ENCODE results near the gene FGF14. TPM values are rescaled to one million over a fixed set of nuclear protein-coding genes. Genes with fewer than 3 reads are reported as not detected.

Gene FGF14
- total RNA-seq: under 1 TPM; under 0.01 to 0.29 (median under 0.01) TPM

DNA sequence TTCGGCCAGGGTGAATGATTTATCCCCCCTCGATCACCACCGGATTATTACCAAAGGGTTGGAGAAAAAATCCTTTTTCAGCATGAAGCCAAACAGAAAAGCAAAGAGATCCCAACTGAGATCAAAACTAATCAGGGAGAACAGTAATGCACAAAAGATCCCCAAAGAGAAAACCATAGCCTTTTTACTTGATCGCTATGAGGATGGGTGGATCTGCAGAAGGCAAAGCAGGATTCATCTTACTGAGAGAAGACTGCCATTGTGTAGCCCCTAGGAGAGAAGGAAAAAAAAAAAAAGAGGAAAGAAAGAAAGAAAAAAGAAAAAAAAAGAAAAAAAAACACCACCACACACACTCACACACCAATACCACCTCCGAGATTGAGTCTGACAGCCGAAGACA lies at the start of gene FGF14:
FGF14 (minus strand) TSS at position 283 of the 400 bp plus-strand sequence.
- DNase-seq (ENCODE audit: low spot score in 2 of 2): no peak
- H3K4me1 ChIP-seq: peaks cover 0 to 3% of the 10 kb centered on the region in 2 donors
- no peaks in the 10 kb centered on the region for H3K9me3 ChIP-seq
- intact Hi-C loops (cut with DNase I; ENCODE audit: low total_unique reads): no loop called here
- H3K4me3 ChIP-seq: peak within 1 kb of the TSS; percentile 52 to 71 (median 68)
- no peak within 1 kb of the TSS for H3K27ac ChIP-seq
- TF ChIP-seq POLR2AphosphoS5 (IDR thresholded peaks at IDR 0.05) (no peak), POLR2A (IDR thresholded peaks at IDR 0.05) (no peak)
- TF ChIP-seq, protein P1, sequence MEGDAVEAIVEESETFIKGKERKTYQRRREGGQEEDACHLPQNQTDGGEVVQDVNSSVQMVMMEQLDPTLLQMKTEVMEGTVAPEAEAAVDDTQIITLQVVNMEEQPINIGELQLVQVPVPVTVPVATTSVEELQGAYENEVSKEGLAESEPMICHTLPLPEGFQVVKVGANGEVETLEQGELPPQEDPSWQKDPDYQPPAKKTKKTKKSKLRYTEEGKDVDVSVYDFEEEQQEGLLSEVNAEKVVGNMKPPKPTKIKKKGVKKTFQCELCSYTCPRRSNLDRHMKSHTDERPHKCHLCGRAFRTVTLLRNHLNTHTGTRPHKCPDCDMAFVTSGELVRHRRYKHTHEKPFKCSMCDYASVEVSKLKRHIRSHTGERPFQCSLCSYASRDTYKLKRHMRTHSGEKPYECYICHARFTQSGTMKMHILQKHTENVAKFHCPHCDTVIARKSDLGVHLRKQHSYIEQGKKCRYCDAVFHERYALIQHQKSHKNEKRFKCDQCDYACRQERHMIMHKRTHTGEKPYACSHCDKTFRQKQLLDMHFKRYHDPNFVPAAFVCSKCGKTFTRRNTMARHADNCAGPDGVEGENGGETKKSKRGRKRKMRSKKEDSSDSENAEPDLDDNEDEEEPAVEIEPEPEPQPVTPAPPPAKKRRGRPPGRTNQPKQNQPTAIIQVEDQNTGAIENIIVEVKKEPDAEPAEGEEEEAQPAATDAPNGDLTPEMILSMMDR (IDR thresholded peaks at IDR 0.05): no peak
- no peaks in the 10 kb centered on the region for H3K36me3 ChIP-seq
- H3K27me3 ChIP-seq: peaks cover 0 to 23% of the 10 kb centered on the region in 2 donors

DNA sequence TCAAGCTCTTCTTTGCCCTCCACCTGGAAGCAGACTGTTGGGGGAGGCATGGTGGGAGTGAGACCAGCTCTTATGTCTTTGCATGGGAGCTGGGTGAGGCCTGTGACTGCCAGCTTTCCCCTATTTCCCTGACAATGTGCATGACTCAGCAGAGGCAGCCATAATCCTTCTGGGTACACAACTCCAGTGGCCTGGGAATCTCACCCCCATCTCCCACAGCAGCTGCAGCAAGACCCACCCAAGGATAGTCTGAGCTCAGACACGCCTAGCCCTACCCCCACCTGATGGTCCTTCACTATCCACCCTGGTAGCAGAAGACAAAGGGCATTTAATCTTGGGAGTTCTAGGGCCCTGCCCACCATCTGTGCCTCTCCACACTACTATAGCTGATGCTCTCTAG lies 41.4 kb upstream of the FGF14 start:
- DNase-seq (ENCODE audit: low spot score in 2 of 2): no peak
- intact Hi-C loops (cut with DNase I; ENCODE audit: low total_unique reads): no loop called here
- Histone ChIP-seq H3K36me3 (no peaks in the 10 kb centered on the region), H3K4me3 (no peak overlapping the region), H3K27ac (no peak overlapping the region), H3K27me3 (no peaks in the 10 kb centered on the region), H3K4me1 (no peaks in the 10 kb centered on the region), H3K9me3 (no peaks in the 10 kb centered on the region)
- TF ChIP-seq POLR2AphosphoS5 (IDR thresholded peaks at IDR 0.05): no peak
- TF ChIP-seq, protein P1 (IDR thresholded peaks at IDR 0.05): no peak
- TF ChIP-seq POLR2A (IDR thresholded peaks at IDR 0.05): no peak

DNA sequence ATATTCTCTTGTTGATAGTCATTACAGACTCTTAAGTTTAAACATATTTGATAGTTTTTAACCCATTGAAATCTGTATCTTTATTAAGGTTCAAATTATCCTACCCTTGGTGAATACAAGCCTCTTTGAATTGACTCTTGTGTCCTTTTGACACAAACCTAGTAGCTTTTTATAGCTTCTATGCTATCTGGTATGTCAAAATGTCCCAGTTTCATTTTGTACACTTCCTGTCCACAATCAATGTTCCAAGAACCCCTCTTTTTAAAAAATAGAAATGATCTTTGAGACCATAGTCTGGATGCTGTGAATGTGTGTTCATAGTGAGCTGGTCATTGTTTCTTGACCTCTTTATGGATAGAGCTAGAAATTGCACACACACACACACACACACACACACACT lies 39.2 kb upstream of the FGF14 start:
- no peak for DNase-seq (ENCODE audit: low spot score in 2 of 2)
- Histone ChIP-seq H3K27ac (no peak overlapping the region), H3K36me3 (no peaks in the 10 kb centered on the region), H3K27me3 (no peaks in the 10 kb centered on the region), H3K4me1 (no peaks in the 10 kb centered on the region), H3K4me3 (no peak overlapping the region), H3K9me3 (no peaks in the 10 kb centered on the region)
- intact Hi-C loops (cut with DNase I; ENCODE audit: low total_unique reads): no loop called here
- no peak for TF ChIP-seq POLR2A (IDR thresholded peaks at IDR 0.05)
- TF ChIP-seq, protein P1 (IDR thresholded peaks at IDR 0.05): no peak
- no peak for TF ChIP-seq POLR2AphosphoS5 (IDR thresholded peaks at IDR 0.05)

DNA sequence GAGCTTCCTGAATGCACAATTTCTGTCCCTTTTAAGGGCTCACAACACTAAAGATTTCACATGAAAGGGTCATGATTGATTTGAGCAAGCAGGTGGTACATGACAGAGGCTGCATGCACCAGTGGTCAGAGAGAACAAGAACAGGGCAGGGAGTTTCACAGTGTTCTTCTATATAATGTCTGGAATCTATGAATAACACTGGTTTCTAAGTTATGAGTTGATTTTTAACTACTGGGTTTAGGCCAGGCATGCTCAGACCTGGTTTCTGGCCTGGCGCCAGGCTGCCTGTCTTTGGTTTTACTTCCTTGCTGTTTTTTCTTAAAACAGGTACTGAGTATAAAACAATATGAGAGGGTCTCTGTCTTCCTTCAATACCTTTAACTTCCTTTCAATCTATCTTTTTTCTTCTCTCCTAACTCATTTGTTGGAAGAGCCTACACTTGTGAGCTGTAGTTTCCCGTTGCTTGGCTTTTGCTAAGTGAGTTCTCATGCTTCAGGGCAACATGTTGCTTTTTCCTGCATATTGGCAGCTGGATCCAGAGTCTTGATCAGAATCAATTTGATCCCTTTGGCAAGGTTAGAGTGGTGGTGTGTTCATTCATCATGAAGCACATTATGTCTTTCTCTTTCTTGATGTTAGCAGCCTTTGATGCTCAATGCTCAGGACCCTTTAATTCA lies 38.5 kb upstream of the FGF14 start:
- H3K9me3 ChIP-seq: no peaks in the 10 kb centered on the region
- H3K4me1 ChIP-seq: no peaks in the 10 kb centered on the region
- no peaks in the 10 kb centered on the region for H3K36me3 ChIP-seq
- H3K27ac ChIP-seq: no peak overlapping the region
- no peak overlapping the region for H3K4me3 ChIP-seq
- H3K27me3 ChIP-seq: no peaks in the 10 kb centered on the region
- TF ChIP-seq, protein P1 (IDR thresholded peaks at IDR 0.05): no peak
- TF ChIP-seq POLR2AphosphoS5 (IDR thresholded peaks at IDR 0.05): no peak
- no peak for TF ChIP-seq POLR2A (IDR thresholded peaks at IDR 0.05)
- intact Hi-C loops (cut with DNase I; ENCODE audit: low total_unique reads): no loop called here
- no peak for DNase-seq (ENCODE audit: low spot score in 2 of 2)

DNA sequence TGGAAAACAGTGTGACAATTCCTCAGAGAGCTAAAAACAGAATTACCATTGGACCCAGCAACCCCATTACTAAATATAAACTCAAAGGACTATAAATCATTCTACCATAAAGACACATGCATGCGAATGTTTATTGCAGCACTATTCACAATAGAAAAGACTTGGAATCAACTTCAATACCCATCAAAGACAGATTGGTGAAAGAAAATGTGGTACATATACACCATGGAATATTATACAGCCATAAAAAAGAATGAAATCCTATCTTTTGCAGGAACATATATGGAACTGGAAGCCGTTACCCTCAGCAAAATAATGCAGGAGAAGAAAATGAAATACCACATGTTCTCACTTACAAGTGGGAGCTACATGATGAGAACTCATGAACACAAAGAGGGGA lies 20.8 kb upstream of the FGF14 start:
- intact Hi-C loops (cut with DNase I; ENCODE audit: low total_unique reads): no loop called here
- Histone ChIP-seq H3K9me3 (peaks cover 14 to 20% of the 10 kb centered on the region in 2 donors), H3K4me3 (no peak overlapping the region)

More for the DNA sequence above, 20.8 kb upstream of the FGF14 start:
- no peak overlapping the region for H3K27ac ChIP-seq
- H3K27me3 ChIP-seq: no peaks in the 10 kb centered on the region
- no peak for TF ChIP-seq POLR2A (IDR thresholded peaks at IDR 0.05)
- no peak for TF ChIP-seq POLR2AphosphoS5 (IDR thresholded peaks at IDR 0.05)
- TF ChIP-seq, protein P1 (IDR thresholded peaks at IDR 0.05): no peak
- no peaks in the 10 kb centered on the region for H3K36me3 ChIP-seq
- no peaks in the 10 kb centered on the region for H3K4me1 ChIP-seq
- DNase-seq (ENCODE audit: low spot score in 2 of 2): no peak
